ENCODE data around the gene SSNA1.

The SSNA1 gene

GRCh38 chr9:137198902-137199283, 10.4 kb downstream of the SSNA1 start:
- Histone ChIP-seq H3K4me1 (ENCODE audit: insufficient read depth, low read length) (peaks cover 5% of the 10 kb centered on the region; the same call in 1 of the 2 replicates), H3K4me3 (ENCODE audit: low read length) (peak overlapping the region; percentile 47), H3K9me3 (ENCODE audit: insufficient read depth, low read depth, low read length) (no peaks in the 10 kb centered on the region), H3K27me3 (ENCODE audit: insufficient read depth, low read length) (no peaks in the 10 kb centered on the region), H3K27ac (ENCODE audit: low read depth, low read length) (no peak overlapping the region), H3K9ac (ENCODE audit: low read depth, low read length) (no peak overlapping the region), H3K36me3 (ENCODE audit: insufficient read depth, low read length) (no peaks in the 10 kb centered on the region)
- 77% methylated on average over 11 of the region's 11 CpGs for whole genome bisulfite sequencing

GRCh38 chr9:137199411-137200121, 11.1 kb downstream of the SSNA1 start:
- peak overlapping the region; percentile 47 for H3K4me3 ChIP-seq (ENCODE audit: low read length)
- H3K27ac ChIP-seq (ENCODE audit: low read depth, low read length): no peak overlapping the region
- WGBS: 17% methylated on average over 51 of the region's 51 CpGs
- no peaks in the 10 kb centered on the region for H3K36me3 ChIP-seq (ENCODE audit: insufficient read depth, low read length)
- H3K4me1 ChIP-seq (ENCODE audit: insufficient read depth, low read length): peaks cover 8% of the 10 kb centered on the region; the same call in 1 of the 2 replicates
- no peaks in the 10 kb centered on the region for H3K9me3 ChIP-seq (ENCODE audit: insufficient read depth, low read depth, low read length)
- no peaks in the 10 kb centered on the region for H3K27me3 ChIP-seq (ENCODE audit: insufficient read depth, low read length)
- H3K9ac ChIP-seq (ENCODE audit: low read depth, low read length): 0 out of 2 replicates have a peak overlapping the region, but pooled peaks have one; percentile 20

GRCh38 chr9:137200311-137201204, 12.1 kb downstream of the SSNA1 start, which contains the start of gene TPRN:
Gene TPRN, minus strand, starts transcription at chr9:137200741. Its CDS starts 30 bp downstream, at chr9:137200711.
- H3K9ac ChIP-seq (ENCODE audit: low read depth, low read length): peak within 1 kb of the TSS; percentile 75
- H3K36me3 ChIP-seq (ENCODE audit: insufficient read depth, low read length): no peaks in the 10 kb centered on the region
- H3K27ac ChIP-seq (ENCODE audit: low read depth, low read length): peak within 1 kb of the TSS; percentile 69
- no peaks in the 10 kb centered on the region for H3K27me3 ChIP-seq (ENCODE audit: insufficient read depth, low read length)
- no peaks in the 10 kb centered on the region for H3K9me3 ChIP-seq (ENCODE audit: insufficient read depth, low read depth, low read length)
- WGBS: under 1% methylated on average over 118 of the region's 118 CpGs
- H3K4me3 ChIP-seq (ENCODE audit: low read length): peak within 1 kb of the TSS; percentile 69
- H3K4me1 ChIP-seq (ENCODE audit: insufficient read depth, low read length): peaks cover 6% of the 10 kb centered on the region; the same call in 1 of the 2 replicates

GRCh38 chr9:137201205-137201868, 12.9 kb downstream of the SSNA1 start:
- no peaks in the 10 kb centered on the region for H3K9me3 ChIP-seq (ENCODE audit: insufficient read depth, low read depth, low read length)
- peak overlapping the region; percentile 69 for H3K4me3 ChIP-seq (ENCODE audit: low read length)
- no peaks in the 10 kb centered on the region for H3K27me3 ChIP-seq (ENCODE audit: insufficient read depth, low read length)
- no peaks in the 10 kb centered on the region for H3K36me3 ChIP-seq (ENCODE audit: insufficient read depth, low read length)
- H3K4me1 ChIP-seq (ENCODE audit: insufficient read depth, low read length): peaks cover 7% of the 10 kb centered on the region; the same call in 1 of the 2 replicates
- WGBS: 16% methylated on average over 23 of the region's 23 CpGs
- H3K9ac ChIP-seq (ENCODE audit: low read depth, low read length): peak overlapping the region; percentile 75
- peak overlapping the region; percentile 69 for H3K27ac ChIP-seq (ENCODE audit: low read depth, low read length)

GRCh38 chr9:137202966-137203365, 14.5 kb downstream of the SSNA1 start:
- Histone ChIP-seq H3K4me3 (ENCODE audit: low read length) (no peak overlapping the region), H3K27me3 (ENCODE audit: insufficient read depth, low read length) (no peaks in the 10 kb centered on the region), H3K4me1 (ENCODE audit: insufficient read depth, low read length) (peaks cover 11% of the 10 kb centered on the region; the same call in 1 of the 2 replicates), H3K36me3 (ENCODE audit: insufficient read depth, low read length) (0 out of 2 replicates have a peak, but pooled peaks cover 5% of the 10 kb centered on the region), H3K9ac (ENCODE audit: low read depth, low read length) (no peak overlapping the region), H3K9me3 (ENCODE audit: insufficient read depth, low read depth, low read length) (no peaks in the 10 kb centered on the region), H3K27ac (ENCODE audit: low read depth, low read length) (no peak overlapping the region)
- WGBS: 95% methylated on average over 8 of the region's 8 CpGs

- Histone ChIP-seq H3K27ac (ENCODE audit: low read depth, low read length) (no peak overlapping the region; the same call in 1 of the 2 replicates), H3K9me3 (ENCODE audit: insufficient read depth, low read depth, low read length) (no peaks in the 10 kb centered on the region), H3K4me3 (ENCODE audit: low read length) (peak overlapping the region; percentile 92), H3K27me3 (ENCODE audit: insufficient read depth, low read length) (no peaks in the 10 kb centered on the region), H3K36me3 (ENCODE audit: insufficient read depth, low read length) (peaks cover 13% of the 10 kb centered on the region), H3K9ac (ENCODE audit: low read depth, low read length) (peak overlapping the region; percentile 91), H3K4me1 (ENCODE audit: insufficient read depth, low read length) (peaks cover 11% of the 10 kb centered on the region; the same call in 1 of the 2 replicates)
- 30% methylated on average over 21 of the region's 21 CpGs for WGBS
Observed at GRCh38 chr9:137204731-137205125, 16.3 kb downstream of the SSNA1 start.

GRCh38 chr9:137205126-137206069, 16.9 kb downstream of the SSNA1 start, which contains the start of the genes NDOR1 and TMEM203:
Gene NDOR1, plus strand, starts transcription at chr9:137205700. Its CDS starts 78 bp downstream, at chr9:137205778.
Gene TMEM203, minus strand, starts transcription at chr9:137205648. Its CDS starts 234 bp downstream, at chr9:137205414.
- under 1% methylated on average over 98 of the region's 98 CpGs for WGBS

GRCh38 chr9:137206602-137207001, 18.1 kb downstream of the SSNA1 start:
- peaks cover 13% of the 10 kb centered on the region for H3K36me3 ChIP-seq (ENCODE audit: insufficient read depth, low read length)
- H3K9ac ChIP-seq (ENCODE audit: low read depth, low read length): peak overlapping the region; percentile 91
- 91% methylated on average over 7 of the region's 7 CpGs for WGBS
- no peaks in the 10 kb centered on the region for H3K27me3 ChIP-seq (ENCODE audit: insufficient read depth, low read length)
- no peaks in the 10 kb centered on the region for H3K9me3 ChIP-seq (ENCODE audit: insufficient read depth, low read depth, low read length)
- peaks cover 11% of the 10 kb centered on the region; the same call in 1 of the 2 replicates for H3K4me1 ChIP-seq (ENCODE audit: insufficient read depth, low read length)
- no peak overlapping the region for H3K27ac ChIP-seq (ENCODE audit: low read depth, low read length)
- peak overlapping the region; percentile 92 for H3K4me3 ChIP-seq (ENCODE audit: low read length)

More at GRCh38 chr9:137205126-137206069, 16.9 kb downstream of the SSNA1 start, which contains the start of the genes NDOR1 and TMEM203:
- peak within 1 kb of the TSS; percentile 91 for H3K9ac ChIP-seq (ENCODE audit: low read depth, low read length)
- H3K27me3 ChIP-seq (ENCODE audit: insufficient read depth, low read length): no peaks in the 10 kb centered on the region
- H3K4me1 ChIP-seq (ENCODE audit: insufficient read depth, low read length): peaks cover 11% of the 10 kb centered on the region; the same call in 1 of the 2 replicates
- H3K4me3 ChIP-seq (ENCODE audit: low read length): peak within 1 kb of the TSS; percentile 92
- no peaks in the 10 kb centered on the region for H3K9me3 ChIP-seq (ENCODE audit: insufficient read depth, low read depth, low read length)
- peak within 1 kb of the TSS; percentile 68 for H3K27ac ChIP-seq (ENCODE audit: low read depth, low read length)
- H3K36me3 ChIP-seq (ENCODE audit: insufficient read depth, low read length): peaks cover 13% of the 10 kb centered on the region

GRCh38 chr9:137211532-137211931, 23.1 kb downstream of the SSNA1 start:
- H3K9ac ChIP-seq (ENCODE audit: low read depth, low read length): no peak overlapping the region
- 92% methylated on average over 13 of the region's 13 CpGs for WGBS
- peaks cover 2% of the 10 kb centered on the region; the same call in 1 of the 2 replicates for H3K4me1 ChIP-seq (ENCODE audit: insufficient read depth, low read length)
- no peak overlapping the region for H3K4me3 ChIP-seq (ENCODE audit: low read length)
- H3K36me3 ChIP-seq (ENCODE audit: insufficient read depth, low read length): peaks cover 36% of the 10 kb centered on the region
- no peaks in the 10 kb centered on the region for H3K9me3 ChIP-seq (ENCODE audit: insufficient read depth, low read depth, low read length)
- no peaks in the 10 kb centered on the region for H3K27me3 ChIP-seq (ENCODE audit: insufficient read depth, low read length)
- no peak overlapping the region for H3K27ac ChIP-seq (ENCODE audit: low read depth, low read length)

Data from HUES64 (cell line).